Measurements from ENCODE around the gene C17orf78. TPM values are rescaled to one million over a fixed set of nuclear protein-coding genes. Genes with fewer than 3 reads are reported as not detected.
A peak's percentile ranks its signal among the peaks of the same experiment; 100 is the strongest.
"Not testable (repeated sequence)": the region's sequence is repeated elsewhere in the genome, so short reads cannot be mapped to it uniquely, and the experiment has no call there.

C17orf78 gene
- total RNA-seq, 4 donors from 2014 or later: not detected

DNA sequence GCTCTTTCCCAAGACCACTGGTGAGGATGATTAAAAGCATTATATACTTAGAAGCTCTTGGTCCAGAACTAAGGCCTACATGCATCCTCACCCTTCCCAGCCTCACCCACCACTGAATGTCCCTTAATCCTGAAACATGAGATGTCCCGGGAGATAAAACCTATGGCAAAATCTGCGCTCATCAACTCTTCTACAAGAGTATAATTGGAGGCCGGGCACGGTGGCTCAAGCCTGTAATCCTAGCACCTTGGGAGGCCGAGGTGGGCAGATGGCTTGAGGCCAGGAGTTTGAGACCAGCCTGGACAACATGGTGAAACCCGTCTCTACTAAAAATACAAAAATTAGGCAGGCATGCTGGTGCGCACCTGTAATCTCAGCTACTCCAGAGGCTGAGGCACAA is 17.6 kb downstream of the C17orf78 start:
- H3K36me3 ChIP-seq: no peaks in the 10 kb centered on the region
- peaks cover 0 to 4% (median 0%) of the 10 kb centered on the region in 3 donors for H3K4me1 ChIP-seq
- H3K9me3 ChIP-seq: no peaks in the 10 kb centered on the region
- H3K4me3 ChIP-seq: no peak overlapping the region
- 90% methylated on average over 3 of the region's 7 CpGs; no CpG with 5 or more reads in 1 of the 2 donors for WGBS, 2 donors (ENCODE audit: low coverage in 1 of 2)
- no peaks in the 10 kb centered on the region for H3K27me3 ChIP-seq
- ATAC-seq: no peak
- TF ChIP-seq POLR2AphosphoS5 (IDR thresholded peaks at IDR 0.05) (no peak), POLR2A (IDR thresholded peaks at IDR 0.05) (no peak), EP300 (IDR thresholded peaks at IDR 0.05) (no peak)
- TF ChIP-seq, protein P1, sequence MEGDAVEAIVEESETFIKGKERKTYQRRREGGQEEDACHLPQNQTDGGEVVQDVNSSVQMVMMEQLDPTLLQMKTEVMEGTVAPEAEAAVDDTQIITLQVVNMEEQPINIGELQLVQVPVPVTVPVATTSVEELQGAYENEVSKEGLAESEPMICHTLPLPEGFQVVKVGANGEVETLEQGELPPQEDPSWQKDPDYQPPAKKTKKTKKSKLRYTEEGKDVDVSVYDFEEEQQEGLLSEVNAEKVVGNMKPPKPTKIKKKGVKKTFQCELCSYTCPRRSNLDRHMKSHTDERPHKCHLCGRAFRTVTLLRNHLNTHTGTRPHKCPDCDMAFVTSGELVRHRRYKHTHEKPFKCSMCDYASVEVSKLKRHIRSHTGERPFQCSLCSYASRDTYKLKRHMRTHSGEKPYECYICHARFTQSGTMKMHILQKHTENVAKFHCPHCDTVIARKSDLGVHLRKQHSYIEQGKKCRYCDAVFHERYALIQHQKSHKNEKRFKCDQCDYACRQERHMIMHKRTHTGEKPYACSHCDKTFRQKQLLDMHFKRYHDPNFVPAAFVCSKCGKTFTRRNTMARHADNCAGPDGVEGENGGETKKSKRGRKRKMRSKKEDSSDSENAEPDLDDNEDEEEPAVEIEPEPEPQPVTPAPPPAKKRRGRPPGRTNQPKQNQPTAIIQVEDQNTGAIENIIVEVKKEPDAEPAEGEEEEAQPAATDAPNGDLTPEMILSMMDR (IDR thresholded peaks at IDR 0.05): no peak
- H3K27ac ChIP-seq: no peak overlapping the region

DNA sequence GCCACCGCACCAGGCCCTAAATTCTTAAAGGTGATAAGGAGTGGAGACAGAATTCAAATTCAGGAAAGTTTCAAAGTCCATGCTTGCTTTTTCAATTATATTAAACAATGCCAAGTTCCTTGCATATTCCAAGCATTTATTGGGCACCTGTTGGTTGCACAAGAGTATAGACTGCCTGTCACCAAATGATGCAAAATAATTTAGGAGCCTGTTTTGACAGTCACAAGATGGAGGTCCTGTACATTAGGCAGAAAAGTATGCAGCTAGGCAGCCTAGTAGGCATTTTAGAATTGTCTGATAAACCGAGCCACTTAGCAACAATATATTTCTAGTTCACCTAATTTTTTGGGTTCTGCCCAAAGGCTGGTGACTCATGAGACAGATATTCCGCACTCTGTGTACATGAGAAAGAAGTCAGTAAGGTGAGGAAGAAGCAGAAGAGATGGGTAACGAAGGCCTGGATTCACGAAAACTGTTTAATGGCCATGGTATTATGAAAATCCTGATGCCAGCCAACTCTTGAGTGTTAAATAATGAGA is 23.5 kb downstream of the C17orf78 start:
- ATAC-seq: no peak
- H3K27me3 ChIP-seq: no peaks in the 10 kb centered on the region
- no peaks in the 10 kb centered on the region for H3K36me3 ChIP-seq
- no peak overlapping the region for H3K4me3 ChIP-seq
- H3K9me3 ChIP-seq: no peaks in the 10 kb centered on the region
- H3K4me1 ChIP-seq: peaks cover 0 to 4% (median 0%) of the 10 kb centered on the region in 3 donors
- TF ChIP-seq, protein P1 (IDR thresholded peaks at IDR 0.05): no peak
- TF ChIP-seq EP300 (IDR thresholded peaks at IDR 0.05) (no peak), POLR2AphosphoS5 (IDR thresholded peaks at IDR 0.05) (no peak), POLR2A (IDR thresholded peaks at IDR 0.05) (no peak)
- H3K27ac ChIP-seq: no peak overlapping the region
- WGBS, 2 donors (ENCODE audit: low coverage in 1 of 2): 59 to 76% methylated on average over 4 to 5 of the region's 5 CpGs

DNA sequence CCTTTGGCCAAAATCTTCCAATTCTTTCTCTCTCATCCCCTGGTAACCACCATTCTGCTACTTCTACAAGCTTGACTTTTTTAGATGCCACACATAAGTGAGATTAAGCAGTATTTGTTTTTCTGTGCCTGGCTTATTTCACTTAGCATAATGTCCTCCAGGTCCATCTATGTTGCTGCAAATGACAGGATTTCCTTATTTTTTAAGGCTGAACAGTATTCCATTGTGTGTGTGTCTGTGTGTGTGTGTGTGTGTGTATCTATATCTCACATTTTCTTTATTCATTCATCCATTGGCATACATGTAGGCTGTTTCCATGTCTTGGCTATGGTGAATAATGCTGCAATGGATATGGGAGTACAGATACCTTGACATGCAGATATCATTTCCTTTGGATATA is 24.7 kb downstream of the C17orf78 start:
- Histone ChIP-seq H3K9me3 (no peaks in the 10 kb centered on the region), H3K27me3 (no peaks in the 10 kb centered on the region), H3K27ac (no peak overlapping the region), H3K4me1 (peaks cover 0 to 15% (median 6%) of the 10 kb centered on the region in 3 donors), H3K36me3 (no peaks in the 10 kb centered on the region), H3K4me3 (no peak overlapping the region)
- TF ChIP-seq POLR2AphosphoS5 (IDR thresholded peaks at IDR 0.05): no peak
- no peak for TF ChIP-seq POLR2A (IDR thresholded peaks at IDR 0.05)
- TF ChIP-seq EP300 (IDR thresholded peaks at IDR 0.05): no peak
- TF ChIP-seq, protein P1 (IDR thresholded peaks at IDR 0.05): no peak
- no peak for ATAC-seq

DNA sequence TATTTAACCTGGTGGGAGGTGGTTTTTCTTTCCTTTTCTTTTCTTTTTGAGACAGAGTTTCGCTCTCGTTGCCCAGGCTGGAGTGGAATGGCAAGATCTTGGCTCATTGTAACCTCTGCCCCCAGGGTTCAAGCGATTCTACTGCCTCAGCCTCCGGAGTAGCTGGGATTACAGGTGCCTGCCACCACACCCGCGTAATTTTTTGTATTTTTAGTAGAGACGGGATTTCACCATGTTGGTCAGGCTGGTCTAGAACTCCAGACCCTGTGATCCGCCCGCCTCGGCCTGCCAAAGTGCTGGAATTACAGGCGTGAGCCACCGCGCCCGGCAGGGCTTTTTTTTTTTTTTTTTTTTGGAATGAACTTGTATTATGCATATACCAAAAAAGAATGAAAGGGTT is 29.7 kb downstream of the C17orf78 start:
- not testable (repeated sequence) for H3K36me3 ChIP-seq, ATAC-seq, H3K9me3 ChIP-seq, H3K27me3 ChIP-seq
- WGBS, 2 donors (ENCODE audit: low coverage in 1 of 2): 40 to 76% methylated on average over 4 to 13 of the region's 14 CpGs
- Histone ChIP-seq H3K4me1 (peaks cover 0 to 37% (median 7%) of the 10 kb centered on the region in 3 donors), H3K27ac (peak overlapping the region in 2 of 4 donors; percentile 62 to 90), H3K4me3 (peak overlapping the region; percentile 81 to 82)

DNA sequence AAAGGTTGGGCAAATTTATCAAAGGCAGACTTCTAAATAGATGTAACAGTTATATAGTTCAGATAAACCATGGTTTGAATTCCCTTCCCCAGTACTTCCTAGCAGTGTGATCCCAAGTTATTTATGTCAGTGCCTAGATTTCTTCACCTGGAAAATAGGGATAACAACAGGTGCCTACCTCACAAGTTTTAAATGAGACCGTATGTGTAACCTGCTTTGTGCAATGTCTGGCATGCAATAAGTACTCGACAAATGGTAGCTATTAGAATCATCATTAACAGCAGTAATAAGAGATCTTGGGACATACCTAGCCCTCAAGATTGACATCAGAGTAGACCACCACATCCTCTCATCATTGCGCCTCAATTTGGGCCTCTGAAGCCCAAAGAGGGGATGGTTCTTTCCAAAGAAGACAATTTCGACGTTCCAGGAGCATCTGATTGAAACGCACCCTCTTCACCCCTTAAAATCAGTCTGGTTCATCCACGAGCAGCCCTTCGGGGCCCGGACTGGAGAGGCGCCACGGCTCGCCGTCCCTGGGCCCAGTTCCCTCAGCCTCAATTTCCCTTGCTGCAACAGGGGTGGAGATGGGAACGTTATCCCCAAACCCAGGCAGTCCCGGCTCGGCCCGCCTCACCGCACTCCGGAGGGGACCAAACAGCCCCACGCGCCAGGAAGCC is 30.3 kb downstream of the C17orf78 start:
- Histone ChIP-seq H3K9me3 (no peaks in the 10 kb centered on the region), H3K4me3 (peak overlapping the region; percentile 81 to 82), H3K27me3 (no peaks in the 10 kb centered on the region), H3K4me1 (peaks cover 0 to 37% (median 7%) of the 10 kb centered on the region in 3 donors), H3K27ac (peak overlapping the region; percentile 74 to 97 (median 91)), H3K36me3 (peaks cover 0 to 6% of the 10 kb centered on the region in 2 donors)
- 0% methylated on average over 2 to 5 of the region's 21 CpGs for WGBS, 2 donors (ENCODE audit: low coverage in 1 of 2)
- TF ChIP-seq POLR2AphosphoS5 (IDR thresholded peaks at IDR 0.05): no peak
- TF ChIP-seq POLR2A (IDR thresholded peaks at IDR 0.05): no peak
- TF ChIP-seq, protein P1 (IDR thresholded peaks at IDR 0.05): no peak
- TF ChIP-seq EP300 (IDR thresholded peaks at IDR 0.05): no peak
- ATAC-seq: no peak
